OCI-LY7 (cell line): ENCODE data around the gene LRRC8D. TPM values are rescaled to one million over a fixed set of nuclear protein-coding genes. Genes with fewer than 3 reads are reported as not detected.

Experiments
- BruUV-seq: library from RNA; stranded (reverse); fragments of 400-500 nt; replicated peaks from 2 replicates; lab custom pipeline; 2021; lab: Mats Ljungman, UMichigan
- CTCF ChIA-PET: fragments of 300-600 bp; sonication (Branson Sonifier 250); formaldehyde crosslinking; loops from one replicate; lab custom pipeline; 2022; ENCODE audit warnings: antibody characterized with exemption; ENCODE audit not compliant: unreplicated experiment; lab: Charles Lee
- POLR2A ChIA-PET: fragments of 300-600 bp; sonication (Branson Sonifier 250); formaldehyde crosslinking; loops from one replicate; lab custom pipeline; 2022; ENCODE audit warnings: antibody characterized with exemption; lab: Charles Lee
- DNase-seq: peaks from one replicate; pipeline ENCODE4 v3.0.0-alpha.2; 2015; ENCODE audit warnings: low spot score
- H2AFZ ChIP-seq: fragments of 200-600 bp; sonication (generic), shearing (Covaris generic); 2 replicates; pipeline ENCODE4 v1.6.1; 2014; ENCODE audit warnings: mild to moderate bottlenecking, antibody characterized with exemption, low read length, moderate library complexity
- H3K27ac ChIP-seq: fragments of 200-600 bp; sonication (generic); 2 replicates; pipeline ENCODE4 v1.5.1; 2014; ENCODE audit warnings: mixed run types, low read depth, mild to moderate bottlenecking, moderate library complexity, low read length, inconsistent platforms; ENCODE audit not compliant: poor library complexity, severe bottlenecking
- H3K36me3 ChIP-seq: fragments of 200-600 bp; sonication (generic); 2 replicates; pipeline ENCODE4 v1.6.1; 2014; ENCODE audit warnings: mild to moderate bottlenecking, antibody characterized with exemption, low read length, moderate library complexity, mixed read lengths; ENCODE audit not compliant: insufficient read depth
- H3K4me1 ChIP-seq: fragments of 200-600 bp; sonication (generic); 2 replicates; pipeline ENCODE4 v1.5.1; 2014; ENCODE audit warnings: mild to moderate bottlenecking, low read length; ENCODE audit not compliant: insufficient read depth, poor library complexity, severe bottlenecking
- H3K4me2 ChIP-seq: fragments of 200-600 bp; sonication (generic); 2 replicates; pipeline ENCODE4 v1.6.1; 2014; ENCODE audit warnings: mild to moderate bottlenecking, low read length
- H3K4me3 ChIP-seq: fragments of 200-600 bp; sonication (generic); 2 replicates; pipeline ENCODE4 v1.5.1; 2014; ENCODE audit warnings: mild to moderate bottlenecking, low read depth, low read length; ENCODE audit not compliant: poor library complexity, severe bottlenecking
- H3K79me2 ChIP-seq: fragments of 200-600 bp; sonication (generic); 2 replicates; pipeline ENCODE4 v1.6.1; 2016; ENCODE audit warnings: low read depth, mild to moderate bottlenecking, low read length, moderate library complexity, mixed read lengths; ENCODE audit not compliant: insufficient read depth
- H3K9me2 ChIP-seq: fragments of 200-600 bp; sonication (generic); 2 replicates; pipeline ENCODE4 v1.6.1; 2016; ENCODE audit warnings: mild to moderate bottlenecking, low read length, mixed read lengths; ENCODE audit not compliant: insufficient read depth
- H3K9me3 ChIP-seq: fragments of 200-600 bp; sonication (generic); 2 replicates; pipeline ENCODE4 v1.6.1; 2014; ENCODE audit warnings: mild to moderate bottlenecking, mixed run types, low read length, mixed read lengths
- H4K20me1 ChIP-seq: fragments of 200-600 bp; sonication (generic); 2 replicates; pipeline ENCODE4 v1.6.1; 2014; ENCODE audit warnings: mild to moderate bottlenecking, antibody characterized with exemption, low read length, moderate library complexity, mixed read lengths; ENCODE audit not compliant: insufficient read depth
- CTCF ChIP-seq: fragments of 200-600 bp; sonication (generic); conservative IDR thresholded peaks from 2 replicates; pipeline ENCODE4 v1.5.1; 2014; ENCODE audit warnings: mild to moderate bottlenecking, antibody characterized with exemption, low read length, moderate library complexity, mixed read lengths
- EZH2phosphoT487 ChIP-seq: fragments of 200-600 bp; sonication (generic); IDR thresholded peaks from 2 replicates; pipeline ENCODE4 v1.6.1; 2018; ENCODE audit warnings: low read depth, borderline replicate concordance, mild to moderate bottlenecking, mixed run types, antibody characterized with exemption, low read length, moderate library complexity, mixed read lengths
- intact Hi-C: fragments of 100-400 bp; cut with micrococcal nuclease; formaldehyde crosslinking; loops from one replicate; pipeline ENCODE4 v1.10.0; 2022; ENCODE audit not compliant: unreplicated experiment
- total RNA-seq, 2 experiments: library from RNA; depleted of rRNA in 1 of 2; stranded (reverse); fragments of >200 nt in 1 of 2; shearing (Covaris generic) in 1 of 2; gene quantifications; 2 replicates each; pipeline ENCODE4 v1.2.3, GENCODE V29; 2014 to 2022

LRRC8D gene
- total RNA-seq, 2 experiments from 2014 or later: 23.8 to 37.1 TPM

- H3K9me3 ChIP-seq: no peaks in the 10 kb centered on the region
- no peak for DNase-seq
- TF ChIP-seq EZH2phosphoT487: no peak
- TF ChIP-seq CTCF: no peak
- ChIA-PET POLR2A (no interaction called here), CTCF (no interaction called here)
- H3K79me2 ChIP-seq: no peaks in the 10 kb centered on the region
- H2AFZ ChIP-seq: no peak overlapping the region
- H3K27ac ChIP-seq: no peak overlapping the region
- H3K4me1 ChIP-seq: no peaks in the 10 kb centered on the region
- H3K36me3 ChIP-seq: no peaks in the 10 kb centered on the region
- no peaks in the 10 kb centered on the region for H4K20me1 ChIP-seq
- no TSS peak for BruUV-seq
- intact Hi-C loops: no loop called here
- no peaks in the 10 kb centered on the region for H3K9me2 ChIP-seq
- no peak overlapping the region for H3K4me3 ChIP-seq
- no peak overlapping the region for H3K4me2 ChIP-seq
Observed at GRCh38 chr1:89973471-89974127, 152.8 kb downstream of the LRRC8D start.

GRCh38 chr1:89974256-89974655, 153.4 kb downstream of the LRRC8D start:
- H4K20me1 ChIP-seq: no peaks in the 10 kb centered on the region
- ChIA-PET CTCF (no interaction called here), POLR2A (no interaction called here)
- no peak for DNase-seq
- intact Hi-C loops: no loop called here
- no peaks in the 10 kb centered on the region for H3K9me3 ChIP-seq
- BruUV-seq: no TSS peak
- H3K27ac ChIP-seq: no peak overlapping the region
- no peak overlapping the region for H3K4me2 ChIP-seq
- no peak overlapping the region for H2AFZ ChIP-seq
- TF ChIP-seq EZH2phosphoT487: no peak
- no peak for TF ChIP-seq CTCF
- H3K9me2 ChIP-seq: no peaks in the 10 kb centered on the region
- H3K79me2 ChIP-seq: no peaks in the 10 kb centered on the region
- H3K36me3 ChIP-seq: no peaks in the 10 kb centered on the region
- no peaks in the 10 kb centered on the region for H3K4me1 ChIP-seq
- no peak overlapping the region for H3K4me3 ChIP-seq

- no peak overlapping the region for H3K27ac ChIP-seq
- H2AFZ ChIP-seq: no peak overlapping the region
- no peaks in the 10 kb centered on the region for H3K36me3 ChIP-seq
- no peak for DNase-seq
- H3K4me1 ChIP-seq: no peaks in the 10 kb centered on the region
- BruUV-seq: no TSS peak
- H3K9me2 ChIP-seq: no peaks in the 10 kb centered on the region
- no peak overlapping the region for H3K4me3 ChIP-seq
- no peaks in the 10 kb centered on the region for H3K79me2 ChIP-seq
- intact Hi-C loops: no loop called here
- POLR2A ChIA-PET: interaction anchor here (0.6 kb wide), 1 partner anchor 646 kb away, joined by 3 read pairs; no protein-coding TSS in a partner anchor
- no peaks in the 10 kb centered on the region for H4K20me1 ChIP-seq
- CTCF ChIA-PET: no interaction called here
- TF ChIP-seq EZH2phosphoT487 (no peak), CTCF (no peak)
- H3K9me3 ChIP-seq: no peaks in the 10 kb centered on the region
- no peak overlapping the region for H3K4me2 ChIP-seq
Observed at GRCh38 chr1:89974696-89975470, 154.1 kb downstream of the LRRC8D start.
